ENCODE measurements around the gene ARHGAP35.

GRCh38 chr19:46875234-46875633 is 14.4 kb downstream of the ARHGAP35 start:
- TF ChIP-seq POLR2A (IDR thresholded peaks at IDR 0.05) (no peak), CTCF (IDR thresholded peaks at IDR 0.05) (no peak)

All from body of pancreas (tissue), 4 donors.